NCI-H526 (cell line): ENCODE measurements around the gene POLN.
A peak's percentile ranks its signal among the peaks of the same experiment; 100 is the strongest.
"Not testable (repeated sequence)": the region's sequence is repeated elsewhere in the genome, so short reads cannot be mapped to it uniquely, and the experiment has no call there.

Experiments
- DNase-seq, 2 experiments: peaks; one replicate each; lab custom pipeline; 2025; lab: John Stamatoyannopoulos, UW

Gene POLN

GRCh38 chr4:2251073-2251794 is 9.3 kb upstream of the POLN start:
- no peak for DNase-seq

- DNase-seq = no peak
These were observed 8.6 kb upstream of the POLN start for GRCh38 chr4:2250357-2251072.

DNA sequence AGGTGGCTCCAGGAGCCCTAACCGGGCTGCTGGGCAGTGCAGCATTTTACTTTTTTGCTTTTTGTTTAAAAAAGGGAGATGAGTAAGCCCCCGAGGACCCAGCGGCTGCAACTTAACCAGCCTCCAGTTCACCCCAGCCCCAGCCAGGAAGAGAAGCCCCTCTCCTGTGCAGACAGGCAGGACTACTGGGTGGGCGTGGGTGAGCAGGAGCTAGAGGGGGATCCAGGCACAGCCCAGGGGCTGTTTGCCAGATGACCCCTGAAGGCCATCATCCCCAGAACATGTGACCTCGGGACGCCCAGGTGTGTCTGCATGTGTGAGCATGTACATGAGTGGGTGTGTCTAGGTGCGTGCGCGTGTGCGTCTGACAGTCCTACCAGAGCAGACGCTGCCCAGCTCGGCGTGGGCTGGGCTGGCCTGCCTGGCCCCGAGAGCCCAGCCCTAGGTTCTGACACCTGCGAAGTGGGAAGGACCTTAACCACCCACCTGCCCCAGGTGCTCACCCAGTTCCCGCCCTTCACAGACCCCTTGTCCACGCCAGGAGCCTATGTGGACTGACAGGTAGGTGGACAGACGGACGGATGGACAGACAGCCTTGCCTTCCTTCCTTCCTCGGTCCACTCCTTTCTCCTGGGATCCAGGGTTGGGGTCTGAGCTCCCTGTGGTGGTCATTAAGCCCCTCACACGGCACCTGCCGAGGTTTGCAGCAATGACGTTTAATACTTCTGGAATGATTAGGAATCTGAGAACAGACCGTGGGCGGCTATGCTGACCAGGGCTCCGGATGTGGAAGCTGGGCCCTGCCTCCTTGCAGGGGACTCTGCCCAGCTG is 7.8 kb upstream of the POLN start:
- no peak for DNase-seq

GRCh38 chr4:2248821-2249261 is 6.9 kb upstream of the POLN start:
- no peak for DNase-seq

- no peak for DNase-seq
These were observed 6.3 kb upstream of the POLN start for GRCh38 chr4:2248044-2248780.

DNA sequence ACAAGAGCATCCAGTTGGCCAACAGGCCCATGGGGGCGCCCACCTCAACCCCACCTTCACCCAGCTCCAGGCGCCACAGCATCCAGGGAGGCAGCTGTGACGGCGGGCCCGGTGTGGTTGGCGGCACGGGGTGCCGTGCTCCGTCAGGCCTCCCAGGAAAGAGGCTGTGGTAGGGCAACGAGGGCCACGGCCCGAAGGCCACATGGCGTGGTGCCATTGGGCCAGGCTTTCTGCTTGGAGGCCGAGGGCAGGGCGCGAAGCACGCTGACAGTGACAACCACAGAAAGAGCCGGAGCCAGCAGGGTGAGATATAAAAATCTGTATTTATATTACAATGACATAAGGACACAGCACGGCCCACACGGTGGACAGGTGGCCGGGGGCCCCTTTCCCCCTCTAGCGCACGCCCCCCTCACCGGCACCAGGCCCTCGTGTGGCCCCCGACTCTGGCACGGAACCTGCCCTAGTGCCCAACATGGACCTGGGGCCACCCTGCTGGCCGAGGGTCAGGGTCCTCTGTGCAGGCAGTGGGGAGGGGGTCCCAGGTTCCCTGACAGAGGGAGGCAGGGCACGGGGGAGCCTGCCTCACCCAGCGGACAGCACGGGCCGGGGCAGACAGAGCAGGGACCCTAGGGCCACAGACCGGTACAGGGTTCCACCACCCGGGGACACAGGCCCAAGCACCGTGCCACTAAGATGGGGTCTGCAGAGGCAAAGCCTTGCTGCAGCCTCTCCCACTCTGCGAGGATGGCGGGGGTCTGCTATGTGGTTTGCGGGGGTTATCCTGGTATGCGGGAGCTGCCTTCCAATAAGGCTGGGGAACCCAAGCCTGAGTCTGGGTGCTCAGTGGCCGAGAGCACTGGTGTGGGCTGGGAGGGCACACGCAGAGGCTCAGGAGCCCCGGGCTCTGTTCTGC is 5.5 kb upstream of the POLN start:
- DNase-seq = no peak

DNA sequence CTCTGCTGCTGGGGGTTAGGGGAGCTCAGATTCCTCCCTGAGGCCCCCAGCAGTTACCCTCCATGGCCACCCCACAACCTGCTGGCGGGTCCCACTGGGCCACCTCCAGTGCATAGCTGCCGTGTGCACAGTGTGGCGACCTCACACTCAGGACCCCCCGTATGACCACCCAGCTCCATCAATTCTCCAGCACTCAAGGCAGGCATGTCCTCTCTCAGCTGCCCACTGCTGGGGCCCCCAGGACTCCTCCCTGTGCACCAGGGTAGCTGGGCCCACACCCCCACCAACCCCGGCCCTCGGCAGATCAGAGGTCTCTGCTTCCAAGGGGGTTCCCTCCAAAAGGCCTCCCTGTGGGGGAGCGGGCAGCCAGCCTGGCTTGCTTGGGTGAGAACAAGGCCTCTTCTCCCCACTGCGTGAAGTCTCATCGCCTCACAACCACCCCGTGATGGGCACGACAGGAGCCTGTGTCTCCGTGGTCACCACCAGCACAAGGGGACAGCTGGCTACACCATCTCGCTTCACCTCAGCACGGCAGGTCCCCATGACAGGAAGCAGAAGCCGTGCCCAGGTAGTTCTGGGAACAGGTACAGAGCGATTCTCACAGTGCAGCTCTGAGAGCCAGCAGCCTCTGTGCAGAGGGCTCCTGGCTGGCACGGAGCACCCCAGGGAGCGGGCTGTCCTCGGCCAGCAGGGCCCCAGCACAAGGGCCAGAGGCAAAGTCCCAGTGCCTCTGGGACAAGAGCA is 4.6 kb upstream of the POLN start:
- no peak for DNase-seq

GRCh38 chr4:2245787-2246275 is 3.9 kb upstream of the POLN start:
- DNase-seq = no peak

DNA sequence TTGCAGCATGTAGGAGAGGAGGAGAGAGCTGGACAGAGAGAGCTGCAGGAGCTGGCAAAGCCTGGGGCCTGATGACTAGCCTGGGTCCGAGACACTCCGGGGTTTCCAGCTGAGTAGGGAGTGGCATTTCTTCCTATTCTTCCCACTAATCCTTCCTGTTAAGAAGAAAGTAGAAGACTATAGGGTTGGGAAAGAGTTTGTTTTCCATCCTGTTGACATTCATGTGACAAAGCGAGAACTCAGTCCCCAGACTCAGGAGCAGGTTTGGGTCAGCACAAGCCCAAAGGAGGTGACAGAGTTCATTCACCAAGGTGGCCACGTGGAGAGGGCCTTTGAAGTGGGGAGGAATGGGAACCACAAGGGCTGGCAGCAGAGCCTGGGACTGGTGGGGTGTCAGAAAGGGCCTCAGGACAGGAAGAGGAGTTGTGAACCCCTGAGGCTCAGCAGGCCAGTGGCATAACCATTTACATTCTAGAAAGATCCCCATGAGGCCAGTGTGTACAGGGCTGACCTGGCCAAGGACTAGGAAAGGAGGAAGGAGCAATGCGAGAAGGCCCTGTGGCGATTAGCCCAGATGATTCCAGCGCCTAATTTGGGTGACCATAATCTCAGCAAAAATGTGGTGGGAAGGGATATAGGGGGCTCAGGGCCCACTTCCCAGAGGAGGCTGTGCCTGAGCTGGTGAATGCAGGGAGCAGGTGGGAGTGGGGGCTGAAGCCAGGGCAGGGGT is 3.3 kb upstream of the POLN start:
- no peak for DNase-seq

DNA sequence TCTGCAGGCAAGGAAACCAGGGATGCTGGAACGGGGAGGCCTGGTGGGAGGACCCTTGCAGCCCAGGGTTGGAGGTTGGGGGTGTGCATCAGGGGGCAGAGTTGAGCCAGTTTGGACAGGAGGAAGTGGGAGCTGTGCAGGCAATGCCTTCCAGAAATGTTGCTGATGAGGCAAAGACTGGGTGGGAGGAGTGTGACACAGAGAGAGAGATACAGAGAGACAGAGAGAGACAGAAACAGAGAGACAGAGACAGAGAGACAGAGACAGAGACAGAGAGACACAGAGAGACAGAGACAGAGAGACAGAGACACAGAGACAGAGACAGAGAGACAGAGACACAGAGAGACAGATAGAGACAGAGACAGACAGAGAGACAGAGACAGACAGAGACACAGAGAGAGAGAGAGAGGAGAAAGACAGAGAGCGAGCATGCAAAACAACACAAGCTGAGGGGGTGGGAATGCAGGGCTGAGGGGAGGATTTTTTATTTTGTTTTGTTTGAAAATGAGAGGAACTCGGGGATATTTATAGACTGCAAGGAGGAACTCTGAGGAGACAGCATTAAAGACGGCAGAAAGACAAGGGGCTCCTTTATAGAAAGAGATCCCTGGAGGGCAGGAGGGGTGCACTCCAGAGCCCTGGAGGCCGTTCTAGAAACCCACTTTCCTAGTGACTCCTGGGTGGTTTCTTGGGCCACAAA is 1.9 kb upstream of the POLN start:
- peak in 1 of 2 experiments; percentile 34 for DNase-seq

DNA sequence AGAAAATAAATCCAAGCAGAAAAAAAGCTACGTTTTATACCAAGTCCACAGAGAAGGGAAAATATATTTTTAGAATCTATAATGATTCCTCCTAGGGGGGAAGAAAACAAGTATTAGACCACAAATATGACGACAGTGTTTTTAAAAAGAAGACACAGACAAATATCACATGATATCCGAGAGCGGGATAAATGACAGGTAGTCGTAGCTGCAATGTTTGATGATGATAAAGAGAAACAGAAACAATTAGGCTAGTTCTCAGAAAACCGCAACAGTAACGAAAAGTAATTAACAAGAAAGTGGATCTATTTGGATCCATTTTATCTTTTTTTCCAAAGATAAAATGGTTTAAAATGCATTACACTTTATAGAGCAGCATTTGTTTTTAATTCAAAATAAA is 918 bp downstream of the POLN start:
- DNase-seq = no peak

- DNase-seq = no peak
These were observed 4.8 kb downstream of the POLN start for GRCh38 chr4:2236944-2237666.

- no peak for DNase-seq
These were observed 10.8 kb downstream of the POLN start for GRCh38 chr4:2231082-2231481.

DNA sequence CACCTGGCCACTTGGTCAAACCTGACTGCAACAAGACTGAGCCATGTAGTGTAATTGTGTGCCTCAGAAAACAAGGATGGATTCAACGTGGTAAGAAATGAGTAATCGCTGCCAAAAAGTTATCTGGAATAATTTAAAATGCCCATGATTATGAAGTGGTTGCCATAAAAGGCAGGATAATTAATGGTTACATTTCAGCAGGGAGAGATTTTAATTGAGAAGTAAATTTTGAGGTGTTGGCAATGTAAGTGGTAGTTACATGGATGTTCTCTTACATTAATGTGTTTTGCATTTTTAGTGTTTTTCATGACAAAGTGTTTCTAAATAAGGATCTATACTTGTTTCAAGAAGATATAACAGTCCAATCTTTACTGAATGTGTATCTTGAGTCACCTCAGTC is 15.7 kb downstream of the POLN start:
- no peak for DNase-seq

GRCh38 chr4:2222838-2223237 is 19.1 kb downstream of the POLN start:
- no peak for DNase-seq

- DNase-seq = not testable (repeated sequence)
These were observed 20.5 kb downstream of the POLN start for GRCh38 chr4:2221378-2221777.

DNA sequence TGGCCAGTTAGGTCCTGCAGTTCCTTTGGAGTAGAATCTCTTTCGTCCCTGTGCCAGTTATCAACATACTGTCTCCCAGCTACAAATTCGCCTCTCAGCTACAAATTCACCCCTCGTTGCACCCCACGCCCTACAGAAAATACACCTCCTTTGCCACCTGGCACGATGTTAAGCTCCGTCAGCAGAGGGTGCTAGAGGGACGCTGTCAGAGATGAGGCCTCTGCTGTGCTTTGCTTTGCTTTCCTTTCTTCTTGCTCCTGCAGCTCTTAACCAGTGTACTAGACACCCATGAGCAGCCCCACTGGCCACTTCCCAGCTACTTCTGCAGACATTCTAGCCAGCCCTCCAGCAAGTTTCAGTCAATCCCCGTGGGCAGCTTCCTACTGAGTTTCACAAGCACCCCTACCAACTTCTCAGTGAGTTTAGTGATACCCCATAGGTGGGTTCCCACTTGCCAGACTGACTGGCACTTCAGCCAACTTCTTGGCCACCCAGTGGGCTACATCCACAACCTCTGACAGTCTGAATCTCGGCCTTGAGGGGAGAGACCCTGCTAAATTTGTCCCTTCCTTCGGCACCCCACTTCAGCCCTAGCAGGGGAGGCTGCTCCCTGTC is 21.8 kb downstream of the POLN start:
- peak in 1 of 2 experiments; percentile 81 for DNase-seq
